Fibroblast of lung (primary cell): Measurements from ENCODE around the gene EFNA5.

Experiments
- CTCF ChIP-seq, 2 donors: IDR thresholded peaks in 1 of 2; conservative IDR thresholded peaks in 1 of 2; 1 replicate in 1 of 2; 2 replicates in 1 of 2; pipeline ENCODE4 v1.5.1; 2011 to 2012; ENCODE audit warnings: low read length in 2 of 2, control low read depth in 1 of 2, inconsistent platforms in 1 of 2, low read depth in 1 of 2, mild to moderate bottlenecking in 1 of 2
- EZH2 ChIP-seq: IDR thresholded peaks from 2 replicates; pipeline ENCODE4 v1.5.1; 2012; ENCODE audit warnings: low read length, control low read depth, mild to moderate bottlenecking; ENCODE audit errors: missing control alignments

GRCh38 chr5:107472620-107473064 is 198.1 kb downstream of the EFNA5 start:
- TF ChIP-seq CTCF (conservative IDR thresholded peaks at IDR 0.05 in 1 of 2, IDR thresholded peaks at IDR 0.05 in 1 of 2; ENCODE audit: low read depth in 1 of 2, low read length in 2 of 2) (no peak), EZH2 (no peak)
